HG02884 (cell line): ENCODE data around the gene RWDD1.
A peak's percentile ranks its signal among the peaks of the same experiment; 100 is the strongest.

Experiments used
- ATAC-seq: cut with Tn5 transposase; IDR thresholded peaks from one replicate; pipeline ENCODE4 v1.9.1; 2021; ENCODE audit warnings: mild to moderate bottlenecking, moderate library complexity; ENCODE audit not compliant: unreplicated experiment

The RWDD1 gene, protein sequence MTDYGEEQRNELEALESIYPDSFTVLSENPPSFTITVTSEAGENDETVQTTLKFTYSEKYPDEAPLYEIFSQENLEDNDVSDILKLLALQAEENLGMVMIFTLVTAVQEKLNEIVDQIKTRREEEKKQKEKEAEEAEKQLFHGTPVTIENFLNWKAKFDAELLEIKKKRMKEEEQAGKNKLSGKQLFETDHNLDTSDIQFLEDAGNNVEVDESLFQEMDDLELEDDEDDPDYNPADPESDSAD

GRCh38 chr6:116570856-116571682 lies at the start of gene RWDD1:
RWDD1 (plus strand) TSS chr6:116571504; CDS start chr6:116571583, 79 bp downstream.
- peak; percentile 91 for ATAC-seq

DNA sequence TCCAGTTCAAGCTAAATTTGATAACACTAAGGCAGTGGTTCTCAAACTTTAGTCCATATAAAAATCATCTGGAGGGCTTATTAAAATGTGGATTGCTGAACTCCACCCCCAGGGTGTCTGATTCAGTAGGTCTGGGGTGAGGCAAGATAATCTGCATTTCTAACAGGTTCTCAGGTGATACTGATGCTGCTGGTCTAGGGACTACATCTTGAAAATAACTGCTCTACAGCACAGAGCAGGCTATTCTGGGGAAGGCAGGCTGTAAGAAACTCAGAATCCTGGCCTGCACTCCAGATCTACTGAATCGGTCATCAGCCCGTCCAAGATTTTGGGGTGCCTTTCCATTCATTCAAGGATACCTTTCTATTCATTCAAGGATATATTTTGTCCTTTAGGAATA lies 48.4 kb upstream of the RWDD1 start:
- no peak for ATAC-seq

- no peak for ATAC-seq
Measured at GRCh38 chr6:116524236-116524635, 47.1 kb upstream of the RWDD1 start.

DNA sequence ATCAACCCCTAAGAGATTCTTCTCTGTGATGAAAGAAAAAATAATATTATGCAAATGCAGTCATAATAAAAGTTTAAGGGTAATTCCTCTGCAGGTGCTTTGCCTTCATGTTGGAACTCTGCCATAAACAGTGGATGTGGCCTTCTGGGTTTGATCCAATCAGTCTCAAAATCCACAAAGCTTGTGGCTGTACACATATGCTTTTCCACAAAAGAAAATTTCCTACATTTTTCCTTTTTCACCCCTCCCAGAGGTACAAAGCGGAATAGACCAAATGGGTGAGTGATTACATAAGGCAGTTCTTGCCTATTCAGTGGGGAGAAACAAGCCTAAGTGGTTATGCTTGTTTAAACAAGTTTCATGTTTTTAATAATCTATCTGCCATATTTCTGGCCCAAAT lies 43.2 kb upstream of the RWDD1 start:
- no peak for ATAC-seq

DNA sequence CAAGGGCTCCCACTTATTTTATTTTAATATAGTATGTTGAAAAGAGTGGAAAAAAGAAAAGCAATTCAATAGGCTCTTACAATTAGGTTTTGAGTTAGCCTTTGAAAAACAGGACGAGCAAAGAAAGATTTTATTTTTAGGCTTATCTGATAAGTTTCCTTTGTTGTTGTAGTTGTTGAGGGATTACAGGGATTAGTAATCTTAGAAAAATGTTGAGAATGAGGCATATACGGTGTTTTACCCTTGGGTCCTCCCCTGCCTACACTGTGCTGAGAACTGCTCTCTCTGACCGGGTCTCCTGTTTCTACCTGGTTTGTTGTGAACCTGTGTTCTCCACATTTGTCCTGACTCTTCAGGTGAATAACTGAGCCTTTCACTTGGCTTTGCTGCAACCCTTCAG lies 42.5 kb upstream of the RWDD1 start:
- no peak for ATAC-seq

- ATAC-seq, result no peak
Measured at GRCh38 chr6:116529466-116530290, 41.6 kb upstream of the RWDD1 start.

DNA sequence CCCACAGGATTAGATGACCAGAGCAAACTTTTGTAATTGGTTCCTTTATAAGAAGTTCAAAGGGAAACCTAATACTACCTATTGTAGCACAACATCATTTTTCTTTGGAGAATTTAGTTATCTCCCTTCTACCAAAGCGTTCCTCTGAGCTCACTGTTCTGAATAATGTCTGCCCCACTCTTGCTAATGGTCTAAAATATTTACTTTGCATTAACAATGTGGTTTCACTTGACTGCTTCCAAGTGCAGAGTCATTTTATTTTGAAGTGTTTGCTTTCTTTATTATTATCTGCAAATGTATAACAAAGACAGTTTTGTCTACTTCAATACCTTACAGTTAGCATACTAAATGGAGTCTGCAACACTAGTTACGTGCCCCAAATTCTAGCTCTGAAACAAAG lies 40.9 kb upstream of the RWDD1 start:
- ATAC-seq, result no peak

GRCh38 chr6:116531675-116532570 lies 39.4 kb upstream of the RWDD1 start:
- peak; percentile 72 for ATAC-seq

- no peak for ATAC-seq
Measured at GRCh38 chr6:116533233-116533957, 37.9 kb upstream of the RWDD1 start.

GRCh38 chr6:116535109-116535508 lies 36.2 kb upstream of the RWDD1 start:
- no peak for ATAC-seq

DNA sequence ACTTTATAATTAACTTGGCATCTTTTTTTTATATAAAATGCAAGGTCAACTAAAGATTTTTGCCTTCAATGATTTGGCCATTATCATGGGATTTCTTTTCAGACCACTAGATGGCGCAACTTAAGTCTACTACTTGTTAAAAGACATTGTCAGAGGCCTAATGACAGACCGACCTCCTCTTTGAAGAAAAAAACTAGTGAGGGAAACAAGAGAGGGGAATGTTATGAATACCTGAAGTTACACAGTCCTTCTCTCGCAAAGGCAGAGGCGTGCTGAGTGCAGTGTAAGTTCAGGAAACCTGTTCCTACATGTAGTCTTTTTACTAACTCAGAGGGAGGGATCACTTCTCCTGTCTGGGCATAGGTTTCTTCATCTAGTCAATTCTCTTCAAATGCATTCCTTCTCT lies 35.1 kb upstream of the RWDD1 start:
- no peak for ATAC-seq

DNA sequence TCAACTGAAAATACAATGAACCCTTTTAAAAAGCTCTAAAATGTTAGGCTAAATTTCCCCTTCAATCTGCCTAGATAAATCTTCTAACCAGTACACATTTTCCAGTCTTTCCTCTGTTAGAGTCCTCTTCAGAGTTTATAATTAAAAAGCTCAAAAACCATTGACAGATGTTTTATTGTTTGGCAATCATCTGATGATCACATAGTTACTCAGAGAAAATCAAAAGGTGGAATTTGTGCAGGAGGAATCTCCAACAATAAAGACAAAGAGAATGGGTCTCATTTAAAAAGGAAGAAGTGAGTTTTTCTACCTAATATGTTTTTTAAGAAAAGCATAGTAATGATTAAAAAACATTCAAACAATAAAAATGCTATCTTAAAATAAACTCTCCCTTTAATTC lies 28.9 kb upstream of the RWDD1 start:
- no peak for ATAC-seq

DNA sequence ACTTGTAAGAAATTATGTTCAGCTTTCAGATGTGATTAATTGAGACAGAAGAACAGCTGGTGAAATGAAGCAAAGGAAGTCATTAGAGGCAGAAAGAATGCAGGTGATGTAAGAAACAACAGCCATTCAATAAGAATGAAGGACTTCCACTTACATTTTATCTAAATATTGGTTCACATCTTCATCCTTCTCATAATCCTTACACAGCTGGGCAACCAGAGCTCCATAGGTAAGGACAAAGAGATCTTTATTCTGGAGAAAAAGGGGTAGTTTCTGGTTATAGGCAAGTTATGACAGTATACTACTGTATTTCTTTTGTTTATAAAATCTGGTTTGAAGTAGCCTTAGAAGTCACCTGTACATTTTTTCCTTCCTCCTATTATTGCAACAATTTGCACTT lies 28.2 kb upstream of the RWDD1 start:
- ATAC-seq, result no peak

DNA sequence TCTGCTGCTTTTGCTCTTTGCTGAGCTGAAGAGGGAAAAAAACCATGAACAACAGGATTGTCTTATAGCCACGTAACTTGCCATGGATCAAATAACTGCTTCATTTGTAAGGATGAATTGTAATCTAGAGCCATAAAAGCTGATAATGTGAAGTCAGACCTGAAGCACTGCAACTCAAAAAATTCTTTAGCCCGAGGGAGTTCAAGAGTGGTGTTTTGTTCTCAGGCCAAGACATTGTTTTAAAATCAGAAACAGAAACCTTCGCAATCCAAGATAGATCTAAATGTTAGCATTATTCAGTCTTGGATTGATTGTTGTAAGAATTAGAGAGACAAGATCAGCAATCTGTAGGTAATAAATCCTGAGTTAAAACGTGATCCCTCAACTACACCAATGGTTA lies 25.7 kb upstream of the RWDD1 start, which contains the start of gene TRAPPC3L:
Gene TRAPPC3L (minus strand): TSS at position 34 of the 400 bp plus-strand sequence. CDS start 170 bp downstream, outside the sequence.
- no peak for ATAC-seq

DNA sequence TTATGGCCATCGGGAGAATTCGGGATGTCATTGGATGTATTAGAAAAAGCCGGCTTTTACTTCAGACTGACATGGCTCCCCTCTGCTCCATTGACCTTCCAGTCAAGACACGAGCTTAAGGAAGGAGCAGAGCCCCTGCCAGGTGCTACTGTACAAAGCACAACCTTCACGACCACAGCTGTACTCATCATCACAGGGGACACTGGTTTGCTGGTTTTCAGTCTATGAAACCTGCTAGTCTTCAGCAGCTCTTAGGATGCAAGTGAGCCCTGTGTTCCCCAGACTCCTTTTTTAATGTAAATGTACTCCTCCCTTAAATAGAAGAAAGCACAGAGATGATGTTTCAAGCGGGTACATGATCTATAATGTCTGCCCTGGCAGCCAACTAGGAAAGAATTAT lies 23.9 kb upstream of the RWDD1 start:
- no peak for ATAC-seq

GRCh38 chr6:116550796-116551195 lies 20.5 kb upstream of the RWDD1 start:
- ATAC-seq, result no peak

GRCh38 chr6:116553451-116553850 lies 17.9 kb upstream of the RWDD1 start, which contains the start of gene CALHM4:
CALHM4 (plus strand) TSS chr6:116553751; CDS start chr6:116553794, 43 bp downstream.
- no peak for ATAC-seq

DNA sequence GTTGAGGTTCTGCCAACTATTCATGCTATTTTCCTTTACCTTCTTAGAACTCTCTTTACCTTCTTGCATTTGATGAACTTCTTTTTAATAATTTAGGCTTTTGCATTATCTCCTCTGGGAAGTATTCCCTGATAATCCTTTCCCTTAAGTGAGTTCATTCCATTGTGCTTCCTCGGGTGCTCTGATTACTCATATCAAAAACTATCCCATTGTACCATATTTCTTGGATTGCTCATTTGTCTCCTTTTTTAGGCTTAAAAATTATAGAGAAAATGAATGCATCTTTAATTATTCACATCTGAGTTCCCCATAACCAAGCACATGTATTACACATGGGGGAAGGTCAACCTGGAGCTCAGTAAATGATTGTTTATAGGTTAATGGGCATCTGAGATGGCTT lies 15.2 kb upstream of the RWDD1 start:
- no peak for ATAC-seq

GRCh38 chr6:116556814-116557415 lies 14.4 kb upstream of the RWDD1 start:
- no peak for ATAC-seq
